Mesendoderm (in vitro differentiated cells): Measurements from ENCODE around the gene APP.

Experiments used
- DNase-seq: peaks from one replicate; pipeline ENCODE4 v3.0.0; 2013
- H2AK5ac ChIP-seq: 2 replicates; pipeline ENCODE4 v1.6.1; 2013; ENCODE audit warnings: low read length, inconsistent platforms
- H2BK120ac ChIP-seq: 2 replicates; pipeline ENCODE4 v1.6.1; 2013; ENCODE audit warnings: low read depth, mild to moderate bottlenecking, low read length, moderate library complexity, mixed read lengths
- H2BK15ac ChIP-seq: replicated peaks from 2 replicates; pipeline ENCODE4 v1.6.1; 2013; ENCODE audit warnings: low read depth, mild to moderate bottlenecking, moderate library complexity
- H2BK5ac ChIP-seq: 2 replicates; pipeline ENCODE4 v1.6.1; 2013; ENCODE audit warnings: low read length, inconsistent platforms
- H3K18ac ChIP-seq: 2 replicates; pipeline ENCODE4 v1.6.1; 2013; ENCODE audit warnings: mild to moderate bottlenecking, low read length, mixed read lengths
- H3K23ac ChIP-seq: one replicate; pipeline ENCODE4 v1.6.1; 2013; ENCODE audit warnings: low read length
- H3K27ac ChIP-seq: 2 replicates; pipeline ENCODE4 v1.5.1; 2013; ENCODE audit warnings: low read depth, mild to moderate bottlenecking, inconsistent platforms, low read length, moderate library complexity
- H3K27me3 ChIP-seq: 2 replicates; pipeline ENCODE4 v1.6.1; 2013; ENCODE audit warnings: low read length, control low read depth, mild to moderate bottlenecking, inconsistent platforms; ENCODE audit not compliant: insufficient read depth, poor library complexity
- H3K36me3 ChIP-seq: 2 replicates; pipeline ENCODE4 v1.6.1; 2013; ENCODE audit warnings: low read length, inconsistent platforms; ENCODE audit not compliant: control insufficient read depth, insufficient read depth
- H3K4ac ChIP-seq: one replicate; pipeline ENCODE4 v1.6.1; 2013; ENCODE audit warnings: low read depth, mild to moderate bottlenecking, low read length, moderate library complexity
- H3K4me1 ChIP-seq: 2 replicates; pipeline ENCODE4 v1.6.1; 2013; ENCODE audit warnings: low read depth, low read length, inconsistent platforms; ENCODE audit not compliant: control insufficient read depth
- H3K4me2 ChIP-seq: 2 replicates; pipeline ENCODE4 v1.6.1; 2013; ENCODE audit warnings: low read length
- H3K4me3 ChIP-seq: 2 replicates; pipeline ENCODE4 v1.5.1; 2013; ENCODE audit warnings: mild to moderate bottlenecking, low read length
- H3K56ac ChIP-seq: one replicate; pipeline ENCODE4 v1.6.1; 2013; ENCODE audit warnings: low read length
- H3K79me1 ChIP-seq: 2 replicates; pipeline ENCODE4 v1.6.1; 2013; ENCODE audit warnings: low read length, inconsistent platforms
- H3K79me2 ChIP-seq: 2 replicates; pipeline ENCODE4 v1.6.1; 2013; ENCODE audit warnings: mild to moderate bottlenecking, low read length; ENCODE audit not compliant: control insufficient read depth, insufficient read depth
- H3K9ac ChIP-seq: 2 replicates; pipeline ENCODE4 v1.6.1; 2013; ENCODE audit warnings: low read length, inconsistent platforms
- H4K5ac ChIP-seq: one replicate; pipeline ENCODE4 v1.6.1; 2013; ENCODE audit warnings: low read length
- H4K8ac ChIP-seq: one replicate; pipeline ENCODE4 v1.6.1; 2013; ENCODE audit warnings: low read depth, mild to moderate bottlenecking, control low read depth, low read length, moderate library complexity
- WGBS: extraction: QIAGEN DNeasy Blood & Tissue Kit; methylation state at CpG from one replicate; pipeline ENCODE4 v1.1.7; 2013; ENCODE audit warnings: low lambda C conversion rate, missing lambda C conversion rate; ENCODE audit not compliant: insufficient coverage; ENCODE audit errors: extremely low coverage; 5-methylcytosine and 5-hydroxymethylcytosine counted together

APP gene

DNA sequence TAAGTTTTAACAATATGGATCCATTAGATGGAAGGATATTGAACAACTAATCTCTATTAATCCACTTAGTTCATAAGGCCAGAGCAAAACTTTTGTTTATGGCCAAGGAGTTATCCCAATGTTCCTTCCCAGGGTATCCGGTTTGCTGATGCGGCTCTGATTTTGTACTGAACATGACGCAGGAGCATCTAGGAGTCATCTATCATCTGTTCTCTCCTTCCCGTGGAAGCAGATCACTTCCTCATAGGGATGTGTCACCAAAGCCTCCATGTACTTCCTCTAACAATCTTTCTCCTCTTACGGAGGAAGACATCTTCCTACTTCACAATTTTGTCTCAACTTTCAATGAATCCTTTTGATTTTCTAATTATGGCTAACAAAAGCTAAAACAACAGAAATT lies 206.6 kb downstream of the APP start:
- Histone ChIP-seq H2BK15ac (no peak overlapping the region), H2BK120ac (no peak overlapping the region), H2AK5ac (no peak overlapping the region), H4K8ac (no peak overlapping the region), H3K56ac (no peak overlapping the region), H2BK5ac (no peak overlapping the region), H3K23ac (no peak overlapping the region), H3K4me1 (peaks cover 2% of the 10 kb centered on the region), H3K4me2 (no peak overlapping the region), H3K9ac (no peak overlapping the region), H4K5ac (no peak overlapping the region), H3K79me1 (peaks cover 3% of the 10 kb centered on the region), H3K27me3 (no peaks in the 10 kb centered on the region), H3K36me3 (peaks cover 3% of the 10 kb centered on the region), H3K79me2 (no peaks in the 10 kb centered on the region), H3K4ac (no peak overlapping the region), H3K4me3 (no peak overlapping the region), H3K27ac (no peak overlapping the region), H3K18ac (no peak overlapping the region)
- DNase-seq, result no peak
- no CpG with 5 or more reads among the region's 5 CpGs for WGBS

DNA sequence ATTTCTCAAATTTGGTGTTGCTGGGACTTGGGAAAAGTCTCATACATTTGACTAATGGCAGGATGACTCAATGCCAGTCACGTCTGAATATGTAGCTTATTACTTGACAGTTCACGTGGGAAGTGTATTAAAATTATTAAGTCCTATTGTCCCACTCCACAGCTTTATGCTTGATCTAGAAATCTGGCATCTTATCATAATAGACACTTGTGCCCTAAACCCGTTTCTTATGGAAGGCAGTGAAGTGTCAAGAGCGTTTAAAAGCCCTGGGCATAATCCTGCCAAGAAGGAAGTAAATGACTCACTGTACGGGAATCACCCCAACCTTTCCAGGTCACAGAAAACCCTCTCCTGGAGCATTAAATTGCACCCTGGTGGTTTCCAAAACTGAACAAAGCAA lies 207.4 kb downstream of the APP start:
- no peak overlapping the region for H2AK5ac ChIP-seq
- H3K23ac ChIP-seq, result no peak overlapping the region
- H4K5ac ChIP-seq, result no peak overlapping the region
- H3K79me2 ChIP-seq, result no peaks in the 10 kb centered on the region
- H3K18ac ChIP-seq, result no peak overlapping the region
- no peak overlapping the region for H3K27ac ChIP-seq
- H3K27me3 ChIP-seq, result no peaks in the 10 kb centered on the region
- no CpG with 5 or more reads among the region's 5 CpGs for WGBS
- H2BK5ac ChIP-seq, result no peak overlapping the region
- no peak overlapping the region for H3K9ac ChIP-seq
- H3K4ac ChIP-seq, result no peak overlapping the region
- no peak overlapping the region for H3K4me2 ChIP-seq
- no peak overlapping the region for H2BK15ac ChIP-seq
- no peak overlapping the region for H4K8ac ChIP-seq
- DNase-seq, result no peak
- no peak overlapping the region for H3K56ac ChIP-seq
- H2BK120ac ChIP-seq, result no peak overlapping the region
- H3K4me1 ChIP-seq, result peaks cover 2% of the 10 kb centered on the region
- H3K79me1 ChIP-seq, result peaks cover 3% of the 10 kb centered on the region
- H3K36me3 ChIP-seq, result peaks cover 3% of the 10 kb centered on the region
- H3K4me3 ChIP-seq, result no peak overlapping the region

DNA sequence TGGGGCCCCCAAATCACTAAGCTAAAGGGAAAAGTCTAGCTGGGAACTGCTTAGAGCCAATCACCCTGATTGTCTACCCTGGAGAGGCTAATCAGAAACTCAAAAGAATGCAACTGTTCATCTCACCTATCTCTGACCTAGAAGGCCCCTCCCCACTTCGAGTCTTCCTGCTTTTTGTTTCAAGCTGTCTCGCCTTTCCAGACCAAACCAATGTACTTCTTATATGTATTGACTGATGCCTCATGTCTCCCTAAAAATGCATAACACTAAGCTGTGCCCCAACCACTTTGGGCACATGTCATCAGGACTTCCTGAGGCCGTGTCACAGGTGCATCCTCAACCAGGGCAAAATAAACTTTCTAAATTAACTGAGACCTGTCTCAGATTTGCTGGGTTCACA lies 209.5 kb downstream of the APP start:
- whole genome bisulfite sequencing, result no CpG with 5 or more reads among the region's 3 CpGs
- no peaks in the 10 kb centered on the region for H3K36me3 ChIP-seq

DNA sequence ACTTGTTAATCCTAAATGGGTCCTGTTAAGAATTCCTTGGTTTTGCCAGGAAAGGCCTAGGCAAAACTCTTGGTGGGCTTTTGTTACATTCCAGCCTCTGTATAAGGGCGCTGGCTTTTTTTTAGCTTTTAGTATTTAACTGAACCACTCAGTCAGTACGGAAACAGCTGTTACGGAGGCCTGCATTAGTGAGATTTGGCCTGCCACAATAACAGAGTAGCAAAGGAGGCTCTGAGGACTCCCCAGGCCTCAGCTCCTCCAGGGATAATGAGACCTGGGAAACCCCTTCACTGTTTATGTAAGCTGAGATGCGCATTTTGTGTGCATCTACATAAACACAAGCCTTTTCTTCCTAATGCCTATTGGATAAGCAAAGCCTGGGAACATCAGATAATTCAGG lies 210.2 kb downstream of the APP start:
- Histone ChIP-seq H4K8ac (no peak overlapping the region), H3K23ac (no peak overlapping the region), H4K5ac (no peak overlapping the region), H3K56ac (no peak overlapping the region), H3K4me3 (no peak overlapping the region), H2AK5ac (no peak overlapping the region), H3K27ac (peak overlapping the region; percentile 20), H3K9ac (no peak overlapping the region), H3K4me2 (no peak overlapping the region), H3K18ac (peak overlapping the region; percentile 92), H3K79me1 (peaks cover 2% of the 10 kb centered on the region), H2BK15ac (no peak overlapping the region), H3K4me1 (peaks cover 2% of the 10 kb centered on the region), H2BK5ac (no peak overlapping the region), H2BK120ac (no peak overlapping the region), H3K4ac (peak overlapping the region; percentile 36), H3K79me2 (no peaks in the 10 kb centered on the region), H3K27me3 (no peaks in the 10 kb centered on the region), H3K36me3 (peaks cover 2% of the 10 kb centered on the region)
- no CpG with 5 or more reads among the region's 4 CpGs for WGBS
- peak; percentile 76 for DNase-seq

More for the DNA sequence above, 209.5 kb downstream of the APP start:
- H3K4ac ChIP-seq, result no peak overlapping the region
- H4K5ac ChIP-seq, result no peak overlapping the region
- H2BK120ac ChIP-seq, result no peak overlapping the region
- H3K4me2 ChIP-seq, result no peak overlapping the region
- no peak overlapping the region for H2BK5ac ChIP-seq
- H3K56ac ChIP-seq, result no peak overlapping the region
- H3K23ac ChIP-seq, result no peak overlapping the region
- H3K4me1 ChIP-seq, result peaks cover 2% of the 10 kb centered on the region
- no peak overlapping the region for H2BK15ac ChIP-seq
- H3K9ac ChIP-seq, result no peak overlapping the region
- H3K27ac ChIP-seq, result no peak overlapping the region
- H3K79me1 ChIP-seq, result peaks cover 2% of the 10 kb centered on the region
- no peak overlapping the region for H3K4me3 ChIP-seq
- no peak overlapping the region for H3K18ac ChIP-seq
- H4K8ac ChIP-seq, result no peak overlapping the region
- H3K79me2 ChIP-seq, result no peaks in the 10 kb centered on the region
- H3K27me3 ChIP-seq, result no peaks in the 10 kb centered on the region
- DNase-seq, result peak; percentile 54
- H2AK5ac ChIP-seq, result no peak overlapping the region

GRCh38 chr21:25959799-25960198 lies 210.8 kb downstream of the APP start:
- H2BK15ac ChIP-seq, result no peak overlapping the region
- no peak overlapping the region for H3K4ac ChIP-seq
- no peaks in the 10 kb centered on the region for H3K27me3 ChIP-seq
- H3K9ac ChIP-seq, result no peak overlapping the region
- H4K8ac ChIP-seq, result no peak overlapping the region
- H2BK120ac ChIP-seq, result no peak overlapping the region
- WGBS, result no CpG with 5 or more reads among the region's 3 CpGs
- H3K4me3 ChIP-seq, result no peak overlapping the region
- no peak overlapping the region for H3K23ac ChIP-seq
- H2BK5ac ChIP-seq, result no peak overlapping the region
- no peak overlapping the region for H3K18ac ChIP-seq
- H3K4me2 ChIP-seq, result no peak overlapping the region
- DNase-seq, result no peak
- peaks cover 2% of the 10 kb centered on the region for H3K4me1 ChIP-seq
- peaks cover 2% of the 10 kb centered on the region for H3K36me3 ChIP-seq
- H3K27ac ChIP-seq, result no peak overlapping the region
- no peak overlapping the region for H4K5ac ChIP-seq
- H3K56ac ChIP-seq, result no peak overlapping the region
- no peak overlapping the region for H2AK5ac ChIP-seq
- no peaks in the 10 kb centered on the region for H3K79me2 ChIP-seq
- H3K79me1 ChIP-seq, result peaks cover 2% of the 10 kb centered on the region

DNA sequence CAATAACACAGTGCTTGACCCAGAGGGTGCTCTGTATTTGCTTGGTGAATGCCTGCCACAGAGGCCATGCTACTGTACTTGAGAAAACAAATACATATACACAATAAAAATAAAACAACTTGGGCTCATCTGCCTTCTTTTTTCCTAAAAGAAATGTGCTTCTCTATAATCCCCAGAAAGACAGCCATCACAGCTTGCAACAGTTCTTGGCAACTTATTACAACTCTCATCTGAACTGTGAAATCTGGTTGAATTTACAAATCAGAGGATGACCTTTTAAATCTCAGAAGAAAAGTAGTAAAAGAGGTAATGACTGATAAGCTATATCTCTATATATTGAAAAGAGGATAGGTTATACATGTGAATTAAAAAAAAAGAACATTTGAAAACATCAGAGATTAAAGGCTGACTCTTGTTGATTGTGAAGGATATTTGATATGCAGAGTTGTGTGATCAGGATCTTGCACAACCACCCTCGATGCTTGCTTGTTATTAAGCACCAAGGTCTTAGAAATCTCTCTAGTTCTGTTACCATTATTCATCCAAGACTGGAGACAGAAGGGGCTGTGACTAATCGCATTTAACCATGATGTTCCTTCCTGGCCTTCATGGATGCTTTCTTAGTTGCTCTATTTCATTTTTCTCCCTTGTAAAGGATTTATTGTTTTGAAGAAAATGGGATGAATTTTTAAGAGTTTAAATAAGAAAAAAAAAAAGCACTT lies 213.4 kb downstream of the APP start:
- H3K4me2 ChIP-seq, result no peak overlapping the region
- H3K56ac ChIP-seq, result no peak overlapping the region
- WGBS, result no CpG with 5 or more reads among the region's 2 CpGs
- no peak overlapping the region for H3K4ac ChIP-seq
- no peak overlapping the region for H2BK120ac ChIP-seq
- H3K36me3 ChIP-seq, result peaks cover 7% of the 10 kb centered on the region
- H4K8ac ChIP-seq, result no peak overlapping the region
- no peak overlapping the region for H3K9ac ChIP-seq
- no peak overlapping the region for H3K23ac ChIP-seq
- H3K79me1 ChIP-seq, result peaks cover 2% of the 10 kb centered on the region
- H2BK15ac ChIP-seq, result no peak overlapping the region
- no peak overlapping the region for H2AK5ac ChIP-seq
- H2BK5ac ChIP-seq, result no peak overlapping the region
- no peak overlapping the region for H3K18ac ChIP-seq
- no peak overlapping the region for H3K27ac ChIP-seq
- H4K5ac ChIP-seq, result no peak overlapping the region
- peaks cover 2% of the 10 kb centered on the region for H3K4me1 ChIP-seq
- H3K27me3 ChIP-seq, result no peaks in the 10 kb centered on the region
- DNase-seq, result no peak
- no peaks in the 10 kb centered on the region for H3K79me2 ChIP-seq
- H3K4me3 ChIP-seq, result no peak overlapping the region
